ENCODE results near the gene SP6.
A peak's percentile ranks its signal among the peaks of the same experiment; 100 is the strongest.

Gene SP6

DNA sequence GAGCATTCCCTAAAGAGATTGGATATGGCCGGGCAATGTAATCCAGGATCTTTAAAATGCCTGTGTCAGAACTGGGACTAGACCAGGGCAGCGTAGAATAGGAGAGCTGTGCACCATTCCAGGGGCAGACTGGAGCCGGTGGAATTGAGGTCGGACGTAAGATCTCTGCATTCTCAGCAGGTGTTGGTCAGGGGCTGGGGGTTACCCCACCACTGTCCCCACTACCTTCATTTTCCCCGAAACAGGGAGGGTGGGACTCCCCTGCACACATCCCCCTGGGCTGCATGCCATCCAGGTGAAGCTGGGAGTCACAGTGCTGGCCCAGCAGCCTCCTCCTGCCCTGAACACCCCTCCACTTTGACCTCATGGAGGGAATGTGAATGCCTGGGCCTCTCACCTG, 47.2 kb downstream of the SP6 start:
- TF ChIP-seq, protein P1, sequence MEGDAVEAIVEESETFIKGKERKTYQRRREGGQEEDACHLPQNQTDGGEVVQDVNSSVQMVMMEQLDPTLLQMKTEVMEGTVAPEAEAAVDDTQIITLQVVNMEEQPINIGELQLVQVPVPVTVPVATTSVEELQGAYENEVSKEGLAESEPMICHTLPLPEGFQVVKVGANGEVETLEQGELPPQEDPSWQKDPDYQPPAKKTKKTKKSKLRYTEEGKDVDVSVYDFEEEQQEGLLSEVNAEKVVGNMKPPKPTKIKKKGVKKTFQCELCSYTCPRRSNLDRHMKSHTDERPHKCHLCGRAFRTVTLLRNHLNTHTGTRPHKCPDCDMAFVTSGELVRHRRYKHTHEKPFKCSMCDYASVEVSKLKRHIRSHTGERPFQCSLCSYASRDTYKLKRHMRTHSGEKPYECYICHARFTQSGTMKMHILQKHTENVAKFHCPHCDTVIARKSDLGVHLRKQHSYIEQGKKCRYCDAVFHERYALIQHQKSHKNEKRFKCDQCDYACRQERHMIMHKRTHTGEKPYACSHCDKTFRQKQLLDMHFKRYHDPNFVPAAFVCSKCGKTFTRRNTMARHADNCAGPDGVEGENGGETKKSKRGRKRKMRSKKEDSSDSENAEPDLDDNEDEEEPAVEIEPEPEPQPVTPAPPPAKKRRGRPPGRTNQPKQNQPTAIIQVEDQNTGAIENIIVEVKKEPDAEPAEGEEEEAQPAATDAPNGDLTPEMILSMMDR (IDR thresholded peaks at IDR 0.05; ENCODE audit: low read depth, low read length) = no peak
- DNase-seq (ENCODE audit: extremely low read depth, low read depth) = no peak

DNA sequence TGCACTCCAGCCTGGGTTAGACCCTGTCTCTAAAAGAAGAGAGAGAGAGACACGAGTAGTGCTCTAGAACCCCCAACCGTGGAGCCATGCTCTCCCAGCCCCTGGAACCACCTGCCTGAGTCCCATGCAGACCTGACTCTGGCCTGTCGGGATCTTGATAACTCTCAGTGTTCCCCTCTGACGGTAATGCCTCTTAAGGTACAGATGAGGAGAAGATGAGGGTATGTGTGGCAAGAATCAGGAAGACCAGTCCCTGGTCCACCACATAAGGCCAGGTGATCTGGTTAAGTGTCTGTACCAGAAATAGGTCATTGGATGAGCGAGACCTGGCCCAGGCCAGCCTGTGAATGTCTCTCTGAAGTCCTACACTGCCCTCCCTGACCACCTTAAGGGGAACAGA, 47.8 kb downstream of the SP6 start:
- TF ChIP-seq, protein P1 (IDR thresholded peaks at IDR 0.05; ENCODE audit: low read depth, low read length) = no peak
- DNase-seq (ENCODE audit: extremely low read depth, low read depth) = no peak

DNA sequence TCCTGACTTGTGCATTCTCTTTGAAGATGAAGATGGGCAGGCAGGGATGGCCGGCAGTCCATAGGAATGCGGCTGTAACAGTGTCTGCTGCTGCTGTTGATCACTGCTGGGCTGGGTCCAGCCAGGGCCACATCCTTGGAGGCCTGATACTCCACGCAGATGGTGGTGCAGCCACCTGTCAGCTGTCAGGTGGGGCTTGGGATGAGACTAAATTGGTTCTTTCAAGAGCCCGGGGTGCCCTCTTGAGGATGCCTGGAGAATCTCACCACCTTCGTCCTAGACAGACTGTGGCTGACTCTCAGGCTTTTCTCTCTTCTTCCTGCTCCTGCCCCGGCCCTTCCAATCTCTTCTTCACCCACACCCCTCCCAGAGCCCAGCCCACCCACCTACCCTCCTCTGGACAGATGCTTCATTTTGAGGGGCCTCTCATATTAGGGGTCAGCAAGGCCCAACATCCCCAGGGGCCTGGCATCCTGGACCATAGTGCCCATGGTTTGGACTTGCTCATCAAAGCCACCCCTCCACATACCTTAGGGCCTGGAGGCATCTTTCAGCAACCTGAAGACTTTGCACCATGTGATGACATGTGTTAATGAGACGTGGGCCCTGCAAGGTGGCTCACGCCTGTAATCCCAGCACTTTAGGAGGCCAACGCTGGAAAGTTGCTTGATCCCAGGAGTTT, 48.5 kb downstream of the SP6 start:
- no peak for DNase-seq (ENCODE audit: extremely low read depth, low read depth)
- TF ChIP-seq, protein P1 (IDR thresholded peaks at IDR 0.05; ENCODE audit: low read depth, low read length) = peak; percentile 67

DNA sequence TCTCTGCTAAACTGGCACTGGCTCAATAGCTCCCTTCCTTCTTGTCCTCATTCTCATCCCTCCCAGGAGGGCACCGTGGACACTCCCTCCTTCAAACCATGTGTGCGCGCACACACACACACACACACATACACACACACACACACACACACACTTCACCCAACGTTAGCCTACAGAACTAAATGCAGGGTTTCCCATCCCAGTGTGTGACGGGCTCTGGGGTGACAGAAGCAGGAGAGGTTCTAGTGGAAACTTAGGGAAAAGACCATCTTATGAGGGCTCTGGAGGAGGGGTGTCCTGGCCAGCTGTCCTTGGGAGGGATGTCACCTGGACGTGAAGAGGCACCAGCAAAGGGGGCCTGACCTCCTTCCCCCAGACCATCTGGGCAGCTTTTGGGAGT, 49.1 kb downstream of the SP6 start:
- DNase-seq (ENCODE audit: extremely low read depth, low read depth) = no peak
- TF ChIP-seq, protein P1 (IDR thresholded peaks at IDR 0.05; ENCODE audit: low read depth, low read length) = no peak

DNA sequence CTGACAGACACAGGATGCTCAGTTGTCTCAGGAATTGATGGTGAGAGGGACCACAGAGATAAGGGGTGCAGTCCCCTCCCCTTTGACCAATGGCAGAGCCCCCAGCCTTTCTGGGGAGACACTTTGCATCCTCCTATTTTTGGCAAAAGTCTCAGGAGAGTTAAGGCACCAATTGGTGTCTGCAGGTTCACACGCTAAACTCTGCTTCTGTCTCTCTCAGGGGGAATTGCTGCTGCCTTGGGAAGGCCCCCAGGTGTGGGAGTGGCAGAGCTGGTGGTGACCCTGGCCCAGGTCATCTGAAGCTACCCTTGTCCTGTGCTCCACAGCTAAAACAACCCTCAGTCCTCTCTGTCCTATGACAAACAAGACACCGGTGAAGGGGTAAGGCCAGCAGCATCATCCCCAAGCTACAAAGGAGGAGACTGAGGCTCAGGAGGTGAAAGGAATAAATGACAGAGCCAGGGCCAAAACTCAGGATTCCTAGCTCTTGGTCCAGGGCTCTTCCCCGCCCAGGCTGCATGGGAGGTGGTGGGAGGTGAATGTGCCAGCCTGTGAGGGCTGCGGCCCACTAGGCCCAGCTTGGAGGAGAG, 49.7 kb downstream of the SP6 start:
- DNase-seq (ENCODE audit: extremely low read depth, low read depth) = no peak
- TF ChIP-seq, protein P1 (IDR thresholded peaks at IDR 0.05; ENCODE audit: low read depth, low read length) = no peak

DNA sequence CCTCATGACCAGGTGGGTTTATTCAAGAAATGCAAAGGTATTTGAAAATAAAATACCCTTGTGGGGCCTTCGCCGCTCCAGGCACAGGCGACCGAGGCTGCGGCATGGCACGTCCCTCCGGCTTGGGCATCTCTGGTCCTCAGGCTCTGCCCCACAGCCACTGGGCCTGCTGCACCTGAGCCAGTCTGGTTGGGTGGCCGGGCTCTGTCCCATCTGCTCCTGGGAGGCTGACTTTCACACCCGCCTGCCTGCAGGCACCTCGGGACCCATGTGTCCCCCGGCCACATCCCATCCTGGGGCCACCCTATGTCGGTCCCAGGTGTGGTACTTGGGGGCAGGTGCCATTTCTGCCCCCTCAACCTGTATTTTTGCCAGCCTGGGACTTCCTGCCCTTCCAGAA, 50.3 kb downstream of the SP6 start:
- no peak for DNase-seq (ENCODE audit: extremely low read depth, low read depth)
- TF ChIP-seq, protein P1 (IDR thresholded peaks at IDR 0.05; ENCODE audit: low read depth, low read length) = no peak

DNA sequence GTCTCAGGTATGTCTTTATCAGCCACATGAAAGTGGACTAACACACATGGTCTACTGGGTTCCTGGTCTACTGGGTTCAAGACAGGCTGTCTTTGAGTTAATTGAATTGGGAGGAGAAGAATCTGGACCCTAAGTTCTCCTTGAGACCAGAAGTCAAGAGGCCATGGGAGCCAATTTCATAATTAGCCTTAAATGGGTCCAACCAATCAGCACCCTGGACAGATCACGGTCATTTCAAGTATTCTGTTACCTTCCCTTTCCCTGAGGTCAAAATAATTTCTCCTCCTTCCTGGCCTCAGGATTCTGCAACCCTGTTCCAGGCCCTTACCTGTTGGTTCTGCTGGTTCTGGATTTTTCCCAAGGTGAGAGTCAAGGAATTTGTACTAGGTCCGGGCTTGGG, 53.2 kb downstream of the SP6 start:
- TF ChIP-seq, protein P1 (IDR thresholded peaks at IDR 0.05; ENCODE audit: low read depth, low read length) = no peak
- DNase-seq (ENCODE audit: extremely low read depth, low read depth) = no peak

Data from AG09319 (cell line).